ENCODE measurements around the gene S100A10.
A peak's percentile ranks its signal among the peaks of the same experiment; 100 is the strongest.

Gene S100A10

DNA sequence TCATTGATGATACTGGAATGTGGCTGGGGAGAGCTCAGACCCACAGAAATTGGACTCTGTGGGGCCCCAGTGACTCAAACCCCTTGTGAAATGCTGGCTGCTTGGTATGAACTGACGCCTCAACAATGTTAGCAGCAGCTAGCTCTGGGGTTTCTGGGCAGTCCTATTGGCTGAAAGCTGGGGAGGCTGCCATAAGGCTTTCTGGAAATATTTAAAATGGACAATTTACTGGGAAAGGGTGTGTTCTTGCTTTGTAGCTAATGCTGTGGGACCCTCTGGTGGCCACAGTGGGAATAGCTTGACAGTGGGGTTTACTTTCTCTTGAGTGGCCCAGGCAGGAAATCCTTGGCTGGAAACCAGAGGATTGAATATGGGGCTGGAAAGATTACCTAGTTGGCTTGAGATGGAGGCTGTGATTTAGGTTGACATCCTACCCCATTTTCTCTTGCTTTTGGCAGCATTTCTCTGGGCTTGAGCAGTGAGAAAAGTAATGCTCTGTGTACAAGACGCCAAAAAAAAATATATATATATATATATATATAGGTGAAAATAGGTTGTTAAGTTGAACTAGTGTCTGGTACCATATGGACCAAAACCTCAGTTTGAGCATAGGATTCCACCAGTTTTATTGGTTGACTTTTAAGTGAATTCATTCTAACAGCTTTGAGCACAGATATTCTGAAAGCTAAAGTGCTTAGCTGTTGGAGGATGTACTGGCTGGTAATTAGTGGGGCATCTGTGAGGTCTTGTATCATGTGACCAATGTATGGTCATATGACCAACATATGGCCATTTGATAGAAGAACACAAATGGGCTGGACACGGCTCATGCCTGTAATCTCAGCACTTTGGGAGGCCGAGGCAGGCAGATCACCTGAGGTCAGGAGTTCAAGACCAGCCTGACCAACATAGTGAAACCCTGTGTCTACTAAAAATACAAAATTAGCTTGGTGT lies 8.2 kb upstream of the S100A10 start:
- peak; percentile 99 for DNase-seq (ENCODE audit: low read depth)
- H3K4me3 ChIP-seq (ENCODE audit: low read length) = no peak overlapping the region
- TF ChIP-seq, protein P1, sequence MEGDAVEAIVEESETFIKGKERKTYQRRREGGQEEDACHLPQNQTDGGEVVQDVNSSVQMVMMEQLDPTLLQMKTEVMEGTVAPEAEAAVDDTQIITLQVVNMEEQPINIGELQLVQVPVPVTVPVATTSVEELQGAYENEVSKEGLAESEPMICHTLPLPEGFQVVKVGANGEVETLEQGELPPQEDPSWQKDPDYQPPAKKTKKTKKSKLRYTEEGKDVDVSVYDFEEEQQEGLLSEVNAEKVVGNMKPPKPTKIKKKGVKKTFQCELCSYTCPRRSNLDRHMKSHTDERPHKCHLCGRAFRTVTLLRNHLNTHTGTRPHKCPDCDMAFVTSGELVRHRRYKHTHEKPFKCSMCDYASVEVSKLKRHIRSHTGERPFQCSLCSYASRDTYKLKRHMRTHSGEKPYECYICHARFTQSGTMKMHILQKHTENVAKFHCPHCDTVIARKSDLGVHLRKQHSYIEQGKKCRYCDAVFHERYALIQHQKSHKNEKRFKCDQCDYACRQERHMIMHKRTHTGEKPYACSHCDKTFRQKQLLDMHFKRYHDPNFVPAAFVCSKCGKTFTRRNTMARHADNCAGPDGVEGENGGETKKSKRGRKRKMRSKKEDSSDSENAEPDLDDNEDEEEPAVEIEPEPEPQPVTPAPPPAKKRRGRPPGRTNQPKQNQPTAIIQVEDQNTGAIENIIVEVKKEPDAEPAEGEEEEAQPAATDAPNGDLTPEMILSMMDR (conservative IDR thresholded peaks at IDR 0.05; ENCODE audit: low read length) = peak; percentile 99

DNA sequence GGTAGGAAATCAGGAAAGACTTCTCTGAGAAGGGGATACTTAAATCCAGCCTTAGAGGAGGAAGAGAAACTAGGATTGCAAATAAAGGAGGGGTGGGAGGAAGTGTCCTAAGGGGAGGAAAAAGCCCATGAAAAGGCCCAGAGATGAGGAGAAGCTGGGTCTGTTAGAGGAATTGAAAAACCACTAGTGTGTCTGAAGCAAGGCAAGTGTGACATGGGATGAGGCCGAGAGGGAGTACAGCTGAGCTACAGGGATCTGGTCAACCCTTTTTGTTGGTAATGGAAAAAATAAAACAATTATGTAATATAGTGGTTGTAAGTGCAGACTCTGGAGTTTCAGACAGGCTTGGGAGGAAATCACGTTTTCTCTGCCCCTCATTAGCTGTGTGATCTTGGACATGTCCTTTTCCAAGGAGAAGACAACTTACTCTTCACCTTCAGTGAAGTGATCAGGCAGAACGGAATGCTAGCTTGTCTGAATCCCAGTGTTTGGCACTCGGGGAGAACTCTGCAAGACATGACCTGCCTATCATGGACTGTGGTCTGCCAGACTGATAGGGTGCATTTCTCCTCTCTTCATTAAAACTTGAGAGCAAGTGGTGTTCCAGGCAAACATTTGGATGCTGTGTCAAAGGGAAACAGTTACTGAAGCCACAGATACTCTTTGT lies 7.4 kb upstream of the S100A10 start:
- TF ChIP-seq, protein P1 (conservative IDR thresholded peaks at IDR 0.05; ENCODE audit: low read length) = no peak
- H3K4me3 ChIP-seq (ENCODE audit: low read length) = peak overlapping the region; percentile 13; the same call in 1 of the 2 replicates
- no peak for DNase-seq (ENCODE audit: low read depth)

DNA sequence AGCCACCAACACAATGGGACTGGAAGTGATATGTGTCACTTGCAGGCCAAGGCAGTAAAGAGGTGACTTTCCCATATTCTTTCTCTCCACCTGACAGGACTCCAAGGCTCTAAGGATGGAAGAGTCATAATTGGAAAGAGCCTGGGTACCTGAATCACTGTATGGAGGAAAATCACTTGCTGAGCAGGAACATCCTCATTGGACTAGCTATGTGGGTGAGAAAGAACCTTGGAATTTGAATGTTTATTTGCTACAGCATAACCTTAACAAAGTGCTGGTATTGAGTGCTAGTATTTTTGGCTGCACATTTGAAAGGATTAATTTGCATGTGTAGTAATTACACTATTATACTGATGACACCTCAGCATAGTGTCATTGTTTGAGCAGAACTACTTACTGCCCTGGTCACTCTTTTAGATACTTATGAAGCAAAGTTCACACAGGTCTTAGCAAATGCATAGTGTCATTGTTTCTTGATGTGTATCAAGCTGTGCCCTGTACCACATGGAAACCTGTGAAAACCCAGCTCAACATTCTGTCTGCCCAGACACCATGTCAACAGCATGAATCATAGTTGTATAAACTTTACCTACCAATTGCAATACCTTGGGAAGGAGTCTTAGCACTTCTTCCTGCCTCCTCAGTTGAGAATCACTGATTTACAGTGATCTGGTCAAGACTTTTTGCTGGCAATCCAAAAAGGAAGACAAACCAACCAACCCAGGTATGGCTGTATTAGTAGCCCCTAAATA lies 5.1 kb upstream of the S100A10 start:
- no peak overlapping the region for H3K4me3 ChIP-seq (ENCODE audit: low read length)
- DNase-seq (ENCODE audit: low read depth) = no peak
- TF ChIP-seq, protein P1 (conservative IDR thresholded peaks at IDR 0.05; ENCODE audit: low read length) = no peak

DNA sequence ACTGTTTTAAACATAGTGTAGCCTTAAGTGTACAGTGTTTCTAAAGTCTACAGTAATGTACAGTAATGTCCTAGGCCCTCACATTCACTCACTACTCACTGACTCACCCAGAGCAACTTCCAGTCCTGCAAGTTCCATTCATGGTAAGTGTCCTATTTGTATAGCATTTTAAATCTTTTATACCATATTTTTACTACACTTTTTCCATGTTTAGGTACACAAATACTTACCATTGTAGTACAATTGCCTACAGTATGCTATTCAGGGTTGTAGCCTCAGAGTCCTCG lies 3.6 kb upstream of the S100A10 start:
- DNase-seq (ENCODE audit: low read depth) = no peak
- H3K4me3 ChIP-seq (ENCODE audit: low read length) = no peak overlapping the region
- TF ChIP-seq, protein P1 (conservative IDR thresholded peaks at IDR 0.05; ENCODE audit: low read length) = no peak; the same call in 1 of the 2 replicates

DNA sequence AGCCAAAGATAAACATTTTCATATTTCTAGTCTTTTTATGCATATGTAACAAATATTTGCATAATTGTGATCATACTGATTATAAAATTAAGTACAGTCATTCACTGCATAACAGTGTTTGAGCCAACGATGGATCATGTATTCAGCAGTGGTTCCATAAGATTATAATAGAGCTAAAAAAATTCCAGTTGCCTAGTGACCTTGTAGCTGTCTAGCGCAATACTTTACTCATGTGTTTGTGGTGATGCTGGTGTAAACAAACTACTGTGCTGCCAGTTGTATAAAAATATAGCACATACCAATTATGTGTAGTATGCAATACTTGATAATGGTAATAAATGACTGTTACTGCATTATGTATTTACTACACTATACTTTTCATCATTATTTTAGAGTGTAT lies 2.1 kb upstream of the S100A10 start:
- TF ChIP-seq, protein P1 (conservative IDR thresholded peaks at IDR 0.05; ENCODE audit: low read length) = no peak
- H3K4me3 ChIP-seq (ENCODE audit: low read length) = no peak overlapping the region
- no peak for DNase-seq (ENCODE audit: low read depth)

DNA sequence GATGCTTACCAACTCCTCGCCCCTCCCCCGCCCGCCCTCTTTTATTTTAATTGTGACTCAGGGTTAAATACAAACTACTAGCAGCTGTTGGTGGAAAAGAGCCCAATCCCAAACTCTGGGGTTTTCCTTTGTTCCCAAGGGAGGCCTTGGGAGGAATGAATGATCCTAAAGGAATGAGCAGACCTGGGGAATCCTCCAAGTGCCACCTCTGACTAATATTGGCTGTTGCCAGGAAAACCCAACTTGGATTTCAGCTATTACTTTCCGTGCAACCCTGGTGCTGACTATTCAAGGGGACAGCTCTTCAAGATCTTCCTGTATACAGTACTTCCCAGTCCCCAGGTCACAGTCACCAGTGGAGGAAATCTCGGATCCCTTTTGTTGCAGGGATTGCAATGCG lies 1.3 kb upstream of the S100A10 start:
- H3K4me3 ChIP-seq (ENCODE audit: low read length) = no peak overlapping the region
- TF ChIP-seq, protein P1 (conservative IDR thresholded peaks at IDR 0.05; ENCODE audit: low read length) = no peak
- DNase-seq (ENCODE audit: low read depth) = peak; percentile 99
